Measurements from ENCODE around the gene MTHFD2L.

DNA sequence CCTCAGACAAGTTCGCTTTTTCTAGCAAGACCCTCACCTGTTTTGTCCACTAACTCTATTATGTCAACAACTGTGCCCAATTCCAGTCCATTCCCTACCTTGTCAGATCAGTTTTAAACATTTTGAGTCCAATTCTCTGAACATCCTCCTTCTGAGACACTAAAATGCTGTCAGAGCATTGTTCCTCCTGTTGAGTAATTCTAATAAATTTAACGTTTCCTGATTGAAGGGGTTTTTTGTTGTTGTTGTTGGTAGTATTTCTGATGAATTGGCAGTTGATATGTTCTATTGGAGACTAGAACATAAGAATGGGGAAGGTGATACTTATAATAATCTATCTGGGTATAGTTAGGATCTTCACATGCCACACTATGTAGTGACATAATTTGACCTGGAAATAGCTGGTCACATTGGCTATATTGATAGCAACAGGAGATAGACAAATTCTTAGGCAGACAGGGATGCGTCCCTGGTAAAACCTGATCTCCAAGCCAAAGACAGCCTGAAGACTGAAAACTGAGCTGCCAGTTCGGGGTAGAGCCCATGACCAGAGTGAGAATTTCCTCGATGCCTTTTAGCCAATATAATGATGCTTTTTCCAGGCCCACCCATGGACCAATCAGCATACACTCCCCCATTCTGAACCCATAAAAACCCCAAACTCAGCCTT is 46.5 kb upstream of the MTHFD2L start:
- TF ChIP-seq POLR2AphosphoS5 (IDR thresholded peaks at IDR 0.05; ENCODE audit: borderline replicate concordance, low read depth, low read length) (no peak), EZH2 (IDR thresholded peaks at IDR 0.05) (no peak)
